Retinal pigment epithelial cell (primary cell): ENCODE measurements around the gene OR52N2.

Experiments used
- DNase-seq: peaks from one replicate; pipeline ENCODE4 v3.0.0-alpha.2; 2010; ENCODE audit warnings: low read depth
- H3K4me3 ChIP-seq: 2 replicates; pipeline ENCODE4 v1.5.1; 2011; ENCODE audit warnings: mild to moderate bottlenecking, low read length, control low read depth, moderate library complexity
- TF ChIP-seq, protein P1 (sequence below): conservative IDR thresholded peaks from 2 replicates; pipeline ENCODE4 v1.5.1; 2011; ENCODE audit warnings: low read depth, low read length, control low read depth, inconsistent platforms

OR52N2 gene

GRCh38 chr11:5837695-5838094 lies 29.0 kb downstream of the OR52N2 start:
- TF ChIP-seq, protein P1, sequence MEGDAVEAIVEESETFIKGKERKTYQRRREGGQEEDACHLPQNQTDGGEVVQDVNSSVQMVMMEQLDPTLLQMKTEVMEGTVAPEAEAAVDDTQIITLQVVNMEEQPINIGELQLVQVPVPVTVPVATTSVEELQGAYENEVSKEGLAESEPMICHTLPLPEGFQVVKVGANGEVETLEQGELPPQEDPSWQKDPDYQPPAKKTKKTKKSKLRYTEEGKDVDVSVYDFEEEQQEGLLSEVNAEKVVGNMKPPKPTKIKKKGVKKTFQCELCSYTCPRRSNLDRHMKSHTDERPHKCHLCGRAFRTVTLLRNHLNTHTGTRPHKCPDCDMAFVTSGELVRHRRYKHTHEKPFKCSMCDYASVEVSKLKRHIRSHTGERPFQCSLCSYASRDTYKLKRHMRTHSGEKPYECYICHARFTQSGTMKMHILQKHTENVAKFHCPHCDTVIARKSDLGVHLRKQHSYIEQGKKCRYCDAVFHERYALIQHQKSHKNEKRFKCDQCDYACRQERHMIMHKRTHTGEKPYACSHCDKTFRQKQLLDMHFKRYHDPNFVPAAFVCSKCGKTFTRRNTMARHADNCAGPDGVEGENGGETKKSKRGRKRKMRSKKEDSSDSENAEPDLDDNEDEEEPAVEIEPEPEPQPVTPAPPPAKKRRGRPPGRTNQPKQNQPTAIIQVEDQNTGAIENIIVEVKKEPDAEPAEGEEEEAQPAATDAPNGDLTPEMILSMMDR: no peak
- no peak for DNase-seq

GRCh38 chr11:5841797-5842196 lies 33.1 kb downstream of the OR52N2 start, which contains the start of gene OR52E6:
Gene OR52E6 (minus strand): TSS chr11:5841897. CDS start chr11:5841897, 0 bp downstream.
- no peak within 1 kb of the TSS for H3K4me3 ChIP-seq

More at GRCh38 chr11:5837695-5838094, 29.0 kb downstream of the OR52N2 start:
- H3K4me3 ChIP-seq: no peak overlapping the region

DNA sequence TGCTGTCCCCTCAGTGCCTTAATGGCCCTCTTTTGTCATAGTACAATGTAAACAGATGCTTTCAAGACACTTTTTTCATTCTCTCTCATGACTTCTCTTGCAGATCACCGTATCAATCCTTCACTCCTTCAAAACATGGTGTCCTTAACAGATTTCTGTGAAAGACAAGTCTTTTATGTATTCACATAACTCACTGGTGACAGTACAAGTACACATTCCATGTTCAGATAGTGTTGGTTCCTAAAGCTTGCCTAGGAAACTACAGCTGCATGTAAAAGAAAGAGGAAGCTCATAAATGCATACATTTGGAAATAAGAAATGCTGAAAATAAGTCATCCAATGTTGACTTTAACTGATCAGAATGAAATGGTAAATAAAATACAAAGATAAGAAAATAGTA lies 38.0 kb downstream of the OR52N2 start:
- H3K4me3 ChIP-seq: no peak overlapping the region
- TF ChIP-seq, protein P1: no peak
- no peak for DNase-seq

More at GRCh38 chr11:5841797-5842196, 33.1 kb downstream of the OR52N2 start, which contains the start of gene OR52E6:
- DNase-seq: no peak
- TF ChIP-seq, protein P1: no peak

DNA sequence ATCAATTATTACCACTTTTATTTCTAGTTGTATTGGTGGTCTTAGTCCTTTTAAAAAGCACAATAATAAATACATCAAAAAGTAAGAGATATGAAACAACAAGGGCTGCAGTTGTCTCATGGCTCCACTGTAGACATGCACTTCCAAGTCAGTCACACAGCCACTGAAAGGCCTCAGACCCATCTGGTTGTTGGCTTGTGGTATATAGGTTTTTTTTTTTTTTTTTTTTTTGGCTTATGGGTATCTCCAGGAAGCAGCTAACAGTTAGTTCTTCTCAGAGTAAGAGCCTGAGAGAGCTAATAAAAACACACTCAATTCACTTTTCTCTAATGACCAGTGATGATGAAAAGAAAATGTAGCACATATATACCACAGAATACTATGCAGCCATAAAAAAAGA lies 39.0 kb downstream of the OR52N2 start:
- TF ChIP-seq, protein P1: no peak
- H3K4me3 ChIP-seq: no peak overlapping the region
- no peak for DNase-seq

DNA sequence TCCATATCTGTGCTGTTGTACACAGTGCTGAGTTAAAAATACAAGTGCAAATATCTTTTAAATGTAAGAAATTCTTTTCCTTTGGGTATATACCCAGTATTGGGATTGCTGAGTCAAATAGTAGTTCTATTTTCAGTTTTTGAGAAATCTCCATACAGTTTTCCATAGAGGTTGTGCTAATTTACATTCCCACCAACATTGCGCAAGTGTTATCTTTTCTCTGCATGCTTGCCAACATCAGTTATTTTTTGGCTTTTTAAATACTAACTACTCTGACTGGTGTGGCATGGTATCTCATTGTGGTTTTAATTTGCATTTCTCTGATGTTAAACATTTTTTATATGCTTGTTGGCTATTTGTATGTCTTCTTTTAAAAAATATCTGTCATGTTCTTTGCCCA lies 42.3 kb downstream of the OR52N2 start:
- TF ChIP-seq, protein P1: no peak
- H3K4me3 ChIP-seq: no peak overlapping the region
- no peak for DNase-seq

GRCh38 chr11:5857590-5857989 lies 48.9 kb downstream of the OR52N2 start, which contains the start of gene OR52E8:
Gene OR52E8 (minus strand): TSS chr11:5857690. CDS start chr11:5857690, 0 bp downstream.
- TF ChIP-seq, protein P1: no peak
- H3K4me3 ChIP-seq: no peak within 1 kb of the TSS
- DNase-seq: no peak

DNA sequence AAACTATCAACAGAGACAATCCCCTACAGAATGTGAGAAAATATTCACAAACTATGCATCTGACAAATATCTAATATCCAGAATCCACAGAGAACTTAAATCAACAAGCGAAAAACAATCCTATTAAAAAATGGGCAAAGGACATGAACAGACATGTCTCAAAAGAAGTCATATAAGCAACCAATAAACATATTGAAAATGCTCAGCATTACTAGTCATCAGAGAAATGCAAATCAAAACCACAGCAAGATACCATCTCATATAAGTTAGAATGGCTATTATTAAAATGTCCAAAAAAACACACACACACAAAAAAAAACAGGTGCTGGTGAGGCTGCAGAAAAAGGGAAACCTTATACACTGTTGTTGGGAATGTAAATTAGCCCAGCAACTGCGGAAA lies 57.1 kb downstream of the OR52N2 start:
- H3K4me3 ChIP-seq: no peak overlapping the region
- no peak for DNase-seq
- TF ChIP-seq, protein P1: no peak
